SU-DHL-6 (cell line): ENCODE measurements around the gene PPIL4.
"Not testable (repeated sequence)": the region's sequence is repeated elsewhere in the genome, so short reads cannot be mapped to it uniquely, and the experiment has no call there.

Experiments used
- H2AFZ ChIP-seq: fragments of 200-600 bp; sonication (generic); 2 replicates; pipeline ENCODE4 v1.6.1; 2014; ENCODE audit warnings: low read depth, mild to moderate bottlenecking, moderate library complexity, mixed read lengths, antibody characterized with exemption, low read length; ENCODE audit not compliant: severe bottlenecking
- H3F3A ChIP-seq: fragments of 200-600 bp; shearing (Covaris generic); 2 replicates; pipeline ENCODE4 v1.6.0; 2016; ENCODE audit warnings: antibody characterized with exemption, mild to moderate bottlenecking; ENCODE audit not compliant: insufficient read depth
- H3K27ac ChIP-seq: fragments of 200-600 bp; sonication (generic); 2 replicates; pipeline ENCODE4 v1.5.1; 2016; ENCODE audit warnings: low read depth, mild to moderate bottlenecking, low read length, moderate library complexity, mixed read lengths
- H3K27me3 ChIP-seq: fragments of 200-600 bp; sonication (generic), shearing (Covaris generic); 2 replicates; pipeline ENCODE4 v1.6.0; 2014; ENCODE audit warnings: mild to moderate bottlenecking, low read length
- H3K36me3 ChIP-seq: fragments of 200-600 bp; sonication (generic); 2 replicates; pipeline ENCODE4 v1.6.1; 2014; ENCODE audit warnings: mild to moderate bottlenecking, low read length, mixed read lengths
- H3K4me2 ChIP-seq: fragments of 300-600, 200-600 bp; shearing (Covaris generic), sonication (generic); 2 replicates; pipeline ENCODE4 v1.6.0; 2014; ENCODE audit warnings: low read length, low read depth, mild to moderate bottlenecking; ENCODE audit not compliant: poor library complexity, severe bottlenecking
- H3K4me3 ChIP-seq: fragments of 200-600 bp; sonication (generic); 2 replicates; pipeline ENCODE4 v1.5.1; 2014; ENCODE audit warnings: antibody characterized with exemption, low read length, mild to moderate bottlenecking, mixed read lengths; ENCODE audit not compliant: insufficient read depth, poor library complexity, severe bottlenecking
- H3K79me2 ChIP-seq: fragments of 200-600 bp; sonication (generic); 2 replicates; pipeline ENCODE4 v1.6.1; 2014; ENCODE audit warnings: mild to moderate bottlenecking, low read length, moderate library complexity; ENCODE audit not compliant: insufficient read depth
- H3K9ac ChIP-seq: fragments of 200-600 bp; sonication (generic); 2 replicates; pipeline ENCODE4 v1.7.0; 2014; ENCODE audit warnings: mild to moderate bottlenecking, low read length
- H3K9me2 ChIP-seq: fragments of 200-600 bp; sonication (generic); replicated peaks from 2 replicates; pipeline ENCODE4 v1.6.1; 2014; ENCODE audit warnings: low read length; ENCODE audit not compliant: insufficient read depth
- H3K9me3 ChIP-seq: fragments of 200-600 bp; sonication (generic); 2 replicates; pipeline ENCODE4 v1.6.1; 2014; ENCODE audit warnings: low read length, mixed read lengths; ENCODE audit not compliant: insufficient read depth
- H4K20me1 ChIP-seq: fragments of 200-600 bp; sonication (generic); 2 replicates; pipeline ENCODE4 v1.6.1; 2014; ENCODE audit warnings: low read depth, mild to moderate bottlenecking, antibody characterized with exemption, low read length, moderate library complexity, mixed read lengths
- CTCF ChIP-seq: fragments of 200-600 bp; sonication (generic); IDR thresholded peaks from one replicate; pipeline ENCODE4 v1.5.1; 2017; ENCODE audit warnings: antibody characterized with exemption, mild to moderate bottlenecking, low read length, moderate library complexity; ENCODE audit not compliant: insufficient read depth, poor library complexity, severe bottlenecking
- EZH2phosphoT487 ChIP-seq: fragments of 200-600 bp; sonication (generic), shearing (Covaris generic); conservative IDR thresholded peaks from 2 replicates; pipeline ENCODE4 v1.6.1; 2018; ENCODE audit warnings: mild to moderate bottlenecking, antibody characterized with exemption, low read length, moderate library complexity, mixed read lengths

The PPIL4 gene

DNA sequence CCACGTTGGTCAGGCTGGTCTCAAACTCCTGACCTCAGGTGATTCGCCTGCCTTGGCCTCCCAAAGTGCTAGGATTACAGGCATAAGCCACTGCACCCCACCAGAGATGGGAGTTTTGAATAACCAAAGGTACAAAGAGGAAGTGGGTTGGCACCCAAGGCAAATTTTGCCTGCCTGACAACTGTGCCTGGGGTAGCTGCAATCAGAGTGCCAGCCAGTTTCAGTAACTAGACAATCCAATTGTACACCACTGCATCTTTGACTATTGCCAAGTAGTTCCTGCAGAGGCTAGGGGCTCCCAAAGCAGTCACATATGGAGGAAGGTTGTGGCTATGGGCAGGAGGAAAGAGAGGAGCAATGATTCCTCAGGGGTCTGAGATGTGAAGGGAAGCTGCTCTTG lies 77.7 kb downstream of the PPIL4 start:
- peak overlapping the region; percentile 78 for H3K9ac ChIP-seq
- peaks cover 72% of the 10 kb centered on the region for H3K79me2 ChIP-seq
- H3K9me3 ChIP-seq: no peaks in the 10 kb centered on the region
- H2AFZ ChIP-seq: no peak overlapping the region
- peaks cover 63% of the 10 kb centered on the region for H3F3A ChIP-seq
- peaks cover 5% of the 10 kb centered on the region; the same call in 1 of the 2 replicates for H3K36me3 ChIP-seq
- peak overlapping the region; percentile 86 for H3K4me2 ChIP-seq
- H3K4me3 ChIP-seq: peak overlapping the region; percentile 46
- H3K9me2 ChIP-seq: no peaks in the 10 kb centered on the region
- no peaks in the 10 kb centered on the region for H4K20me1 ChIP-seq
- no peaks in the 10 kb centered on the region for H3K27me3 ChIP-seq
- peak overlapping the region; percentile 99 for H3K27ac ChIP-seq
- no peak for TF ChIP-seq CTCF
- no peak for TF ChIP-seq EZH2phosphoT487

- peak overlapping the region; percentile 99 for H3K27ac ChIP-seq
- H3K9me3 ChIP-seq: no peaks in the 10 kb centered on the region
- no peaks in the 10 kb centered on the region for H4K20me1 ChIP-seq
- no peaks in the 10 kb centered on the region for H3K9me2 ChIP-seq
- H3K36me3 ChIP-seq: peaks cover 5% of the 10 kb centered on the region; the same call in 1 of the 2 replicates
- no peak overlapping the region for H2AFZ ChIP-seq
- TF ChIP-seq EZH2phosphoT487: no peak
- TF ChIP-seq CTCF: no peak
- H3K27me3 ChIP-seq: no peaks in the 10 kb centered on the region
- H3K4me2 ChIP-seq: peak overlapping the region; percentile 86
- H3K4me3 ChIP-seq: peak overlapping the region; percentile 25
- peaks cover 63% of the 10 kb centered on the region for H3K79me2 ChIP-seq
- peaks cover 54% of the 10 kb centered on the region for H3F3A ChIP-seq
- H3K9ac ChIP-seq: peak overlapping the region; percentile 78
These were observed 78.6 kb downstream of the PPIL4 start for GRCh38 chr6:149467265-149467664.

DNA sequence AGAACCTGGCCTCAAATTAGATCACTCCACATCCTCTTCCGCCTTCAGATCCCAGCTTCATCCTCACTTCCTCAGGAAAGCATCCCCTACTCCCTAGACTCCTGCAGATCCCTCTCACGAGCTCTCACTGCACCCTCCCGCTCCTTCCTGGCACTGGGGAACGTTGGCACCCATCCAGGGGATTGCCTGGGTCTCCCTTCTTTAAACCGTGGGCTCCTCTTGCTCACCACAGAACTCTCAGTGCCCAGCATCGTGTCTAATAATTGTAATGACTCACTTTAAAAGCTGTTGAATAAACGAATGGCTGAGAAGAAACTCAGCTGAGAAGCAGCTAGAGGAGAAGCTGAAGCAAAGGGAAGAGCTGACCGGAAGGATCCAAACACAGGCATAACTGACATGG lies 81.4 kb downstream of the PPIL4 start:
- Histone ChIP-seq H3K4me2 (no peak overlapping the region), H3K79me2 (peaks cover 35% of the 10 kb centered on the region), H3K27ac (peak overlapping the region; percentile 30), H4K20me1 (no peaks in the 10 kb centered on the region), H3K9me3 (no peaks in the 10 kb centered on the region), H3K9ac (no peak overlapping the region), H3K9me2 (no peaks in the 10 kb centered on the region), H3K36me3 (peaks cover 3% of the 10 kb centered on the region; the same call in 1 of the 2 replicates), H3K4me3 (no peak overlapping the region), H2AFZ (no peak overlapping the region), H3F3A (peaks cover 27% of the 10 kb centered on the region), H3K27me3 (no peaks in the 10 kb centered on the region)
- TF ChIP-seq EZH2phosphoT487 (no peak), CTCF (no peak)

DNA sequence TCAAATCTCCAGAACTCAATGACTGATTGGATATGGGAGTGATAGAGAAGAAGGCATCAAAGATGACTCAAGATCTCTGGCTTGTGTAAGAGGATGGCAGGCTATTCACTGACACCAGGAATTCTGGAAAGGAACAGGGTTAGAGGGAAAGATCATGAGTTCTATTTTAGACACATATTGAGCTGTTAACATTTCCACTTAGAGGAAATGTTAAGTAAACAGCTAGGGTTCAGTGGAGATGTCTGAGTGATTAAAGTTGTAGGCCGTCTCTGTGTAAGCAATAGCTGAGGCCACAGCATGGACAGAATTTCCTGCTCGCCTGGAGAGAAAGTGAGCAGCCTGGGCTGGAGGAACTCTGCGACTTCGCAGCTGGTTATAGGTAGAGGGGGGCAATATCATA lies 82.1 kb downstream of the PPIL4 start:
- Histone ChIP-seq H4K20me1 (no peaks in the 10 kb centered on the region), H3K79me2 (peaks cover 35% of the 10 kb centered on the region)
- no peak for TF ChIP-seq EZH2phosphoT487
- no peak for TF ChIP-seq CTCF

GRCh38 chr6:149462712-149463111 lies 83.1 kb downstream of the PPIL4 start:
- H3K79me2 ChIP-seq: peaks cover 33% of the 10 kb centered on the region
- H2AFZ ChIP-seq, H4K20me1 ChIP-seq, H3K9me3 ChIP-seq, H3K27me3 ChIP-seq, H3K9ac ChIP-seq, H3K4me3 ChIP-seq, H3K9me2 ChIP-seq, H3K27ac ChIP-seq, H3K4me2 ChIP-seq: not testable (repeated sequence)
- peaks cover 18% of the 10 kb centered on the region for H3F3A ChIP-seq
- H3K36me3 ChIP-seq: peaks cover 15% of the 10 kb centered on the region

More for the DNA sequence above, 82.1 kb downstream of the PPIL4 start:
- H3K4me2 ChIP-seq: no peak overlapping the region
- H3K9me2 ChIP-seq: no peaks in the 10 kb centered on the region
- peaks cover 26% of the 10 kb centered on the region for H3F3A ChIP-seq
- no peaks in the 10 kb centered on the region for H3K9me3 ChIP-seq
- H3K9ac ChIP-seq: no peak overlapping the region
- H3K36me3 ChIP-seq: peaks cover 9% of the 10 kb centered on the region
- H3K27ac ChIP-seq: no peak overlapping the region
- H3K27me3 ChIP-seq: no peaks in the 10 kb centered on the region
- no peak overlapping the region for H3K4me3 ChIP-seq
- no peak overlapping the region for H2AFZ ChIP-seq
